DOHH2 (cell line): ENCODE results near the gene GALR2.

ENCODE experiments used
- H3F3A ChIP-seq: fragments of 200-600 bp; sonication (generic), shearing (Covaris generic); 2 replicates; pipeline ENCODE4 v1.6.0; 2016; ENCODE audit warnings: antibody characterized with exemption, mild to moderate bottlenecking; ENCODE audit not compliant: control insufficient read depth, insufficient read depth
- H3K27ac ChIP-seq: fragments of 200-600 bp; sonication (generic); 2 replicates; pipeline ENCODE4 v1.5.1; 2014; ENCODE audit warnings: low read depth, mild to moderate bottlenecking, low read length, moderate library complexity
- H3K27me3 ChIP-seq: fragments of 200-600 bp; sonication (generic); 2 replicates; pipeline ENCODE4 v1.6.1; 2014; ENCODE audit warnings: mild to moderate bottlenecking, low read length, mixed read lengths; ENCODE audit not compliant: control insufficient read depth
- H3K36me3 ChIP-seq: fragments of 200-600 bp; sonication (generic); 2 replicates; pipeline ENCODE4 v1.6.1; 2014; ENCODE audit warnings: mild to moderate bottlenecking, low read length, moderate library complexity, mixed read lengths; ENCODE audit not compliant: control insufficient read depth
- H3K4me1 ChIP-seq: fragments of 200-600 bp; sonication (generic); 2 replicates; pipeline ENCODE4 v1.6.1; 2014; ENCODE audit warnings: mild to moderate bottlenecking, low read length, mixed read lengths; ENCODE audit not compliant: control insufficient read depth
- H3K4me2 ChIP-seq: fragments of 200-600 bp; sonication (generic); 2 replicates; pipeline ENCODE4 v1.6.0; 2014; ENCODE audit warnings: mild to moderate bottlenecking, low read length, moderate library complexity
- H3K4me3 ChIP-seq: fragments of 200-600 bp; sonication (generic); 2 replicates; pipeline ENCODE4 v1.5.1; 2014; ENCODE audit warnings: mild to moderate bottlenecking, low read length, mixed read lengths
- H3K79me2 ChIP-seq: fragments of 200-600 bp; sonication (generic); 2 replicates; pipeline ENCODE4 v1.6.1; 2014; ENCODE audit warnings: mild to moderate bottlenecking, low read length, mixed read lengths; ENCODE audit not compliant: control insufficient read depth
- H3K9me2 ChIP-seq: fragments of 200-600 bp; sonication (generic); replicated peaks from 2 replicates; pipeline ENCODE4 v1.6.1; 2014; ENCODE audit warnings: mild to moderate bottlenecking, low read length, mixed read lengths; ENCODE audit not compliant: control insufficient read depth
- H3K9me3 ChIP-seq: fragments of 200-600 bp; sonication (generic); 2 replicates; pipeline ENCODE4 v1.6.1; 2014; ENCODE audit warnings: antibody characterized with exemption, low read length, mixed read lengths; ENCODE audit not compliant: control insufficient read depth, insufficient read depth
- H4K20me1 ChIP-seq: fragments of 200-600 bp; sonication (generic); 2 replicates; pipeline ENCODE4 v1.6.0; 2014; ENCODE audit warnings: low read depth, mild to moderate bottlenecking, antibody characterized with exemption, low read length, moderate library complexity; ENCODE audit not compliant: control insufficient read depth, insufficient read depth
- EZH2phosphoT487 ChIP-seq: fragments of 200-600 bp; sonication (generic); IDR thresholded peaks from 2 replicates; pipeline ENCODE4 v1.6.1; 2017; ENCODE audit warnings: borderline replicate concordance, mild to moderate bottlenecking, antibody characterized with exemption, low read length, moderate library complexity, mixed read lengths
- TF ChIP-seq, protein P1 (sequence below): fragments of 200-600 bp; sonication (generic); IDR thresholded peaks from one replicate; pipeline ENCODE4 v1.5.1; 2014; ENCODE audit warnings: antibody characterized with exemption, mild to moderate bottlenecking, low read depth, low read length; ENCODE audit not compliant: poor library complexity, severe bottlenecking

The GALR2 gene

DNA sequence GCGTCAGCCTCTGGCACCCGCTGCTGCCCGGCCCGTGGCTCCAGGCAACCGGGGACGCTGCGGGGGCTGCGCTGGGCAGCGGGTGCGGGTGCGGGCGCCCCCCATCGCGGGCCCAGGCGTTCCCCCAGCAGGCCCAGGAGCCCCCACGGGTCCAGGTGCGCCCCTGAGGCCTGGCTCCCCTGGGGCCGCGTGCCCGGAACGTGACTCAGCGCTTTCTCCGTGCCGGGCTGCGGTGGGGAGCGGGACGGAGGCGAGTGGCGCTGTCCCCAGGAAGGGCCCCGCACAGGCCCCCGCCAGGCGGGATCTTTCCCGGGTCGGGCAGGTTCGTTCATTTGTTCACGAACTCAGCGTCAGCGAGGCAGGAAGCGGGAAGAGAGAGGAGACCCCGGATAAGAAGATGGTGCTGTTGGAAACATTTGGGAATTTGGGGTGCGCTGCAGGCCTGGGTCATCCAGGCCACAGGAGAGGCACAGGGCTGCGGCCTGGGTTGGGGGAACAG, 47.4 kb downstream of the GALR2 start:
- Histone ChIP-seq H3K9me2 (no peaks in the 10 kb centered on the region), H3K4me1 (peaks cover 18% of the 10 kb centered on the region), H3F3A (no peaks in the 10 kb centered on the region), H3K9me3 (no peaks in the 10 kb centered on the region), H3K79me2 (no peaks in the 10 kb centered on the region), H3K27me3 (0 out of 2 replicates have a peak, but pooled peaks cover 1% of the 10 kb centered on the region), H3K36me3 (no peaks in the 10 kb centered on the region), H4K20me1 (no peaks in the 10 kb centered on the region), H3K4me3 (peak overlapping the region; percentile 53), H3K4me2 (peak overlapping the region; percentile 61), H3K27ac (no peak overlapping the region)
- no peak for TF ChIP-seq EZH2phosphoT487
- TF ChIP-seq, protein P1, sequence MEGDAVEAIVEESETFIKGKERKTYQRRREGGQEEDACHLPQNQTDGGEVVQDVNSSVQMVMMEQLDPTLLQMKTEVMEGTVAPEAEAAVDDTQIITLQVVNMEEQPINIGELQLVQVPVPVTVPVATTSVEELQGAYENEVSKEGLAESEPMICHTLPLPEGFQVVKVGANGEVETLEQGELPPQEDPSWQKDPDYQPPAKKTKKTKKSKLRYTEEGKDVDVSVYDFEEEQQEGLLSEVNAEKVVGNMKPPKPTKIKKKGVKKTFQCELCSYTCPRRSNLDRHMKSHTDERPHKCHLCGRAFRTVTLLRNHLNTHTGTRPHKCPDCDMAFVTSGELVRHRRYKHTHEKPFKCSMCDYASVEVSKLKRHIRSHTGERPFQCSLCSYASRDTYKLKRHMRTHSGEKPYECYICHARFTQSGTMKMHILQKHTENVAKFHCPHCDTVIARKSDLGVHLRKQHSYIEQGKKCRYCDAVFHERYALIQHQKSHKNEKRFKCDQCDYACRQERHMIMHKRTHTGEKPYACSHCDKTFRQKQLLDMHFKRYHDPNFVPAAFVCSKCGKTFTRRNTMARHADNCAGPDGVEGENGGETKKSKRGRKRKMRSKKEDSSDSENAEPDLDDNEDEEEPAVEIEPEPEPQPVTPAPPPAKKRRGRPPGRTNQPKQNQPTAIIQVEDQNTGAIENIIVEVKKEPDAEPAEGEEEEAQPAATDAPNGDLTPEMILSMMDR, result no peak

DNA sequence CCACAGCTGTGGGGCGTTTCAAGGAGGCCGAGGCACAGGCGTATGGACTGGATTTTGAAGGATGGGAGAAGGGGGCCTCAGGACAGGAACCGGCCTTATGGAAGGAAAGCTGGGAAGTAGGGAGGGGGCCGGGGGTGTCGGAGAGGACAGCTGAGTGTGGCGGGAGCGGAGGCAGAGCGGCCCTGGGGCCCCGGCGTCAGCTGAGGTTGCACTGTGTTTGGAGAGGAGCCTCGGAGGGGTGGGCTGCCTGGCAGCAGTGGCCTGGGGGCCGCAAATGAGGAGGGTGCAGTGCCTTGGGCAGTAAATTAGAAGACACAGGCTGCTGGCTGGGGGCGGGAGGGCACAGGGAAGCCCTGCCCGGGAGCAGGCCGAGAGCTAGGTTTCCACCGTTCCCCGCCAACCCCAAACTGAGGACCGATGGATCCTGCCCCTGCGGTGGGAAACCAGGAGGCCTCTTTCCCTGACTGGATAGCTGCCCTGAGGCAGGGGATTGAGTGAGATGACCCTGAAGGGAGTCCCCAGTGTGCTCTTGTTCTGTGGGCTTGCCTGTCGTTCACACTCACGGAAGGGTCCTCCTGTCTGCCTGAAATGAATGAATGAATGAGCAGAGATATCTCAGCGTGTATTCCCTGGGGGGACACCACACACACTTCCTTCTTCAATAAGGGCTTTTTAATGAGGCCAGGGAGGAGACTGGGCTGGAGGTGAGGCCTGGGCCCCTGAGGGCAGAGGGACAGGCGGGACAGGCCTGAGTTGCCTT, 48.0 kb downstream of the GALR2 start:
- Histone ChIP-seq H3K27ac (no peak overlapping the region), H3K9me2 (no peaks in the 10 kb centered on the region), H3K4me3 (no peak overlapping the region), H3F3A (no peaks in the 10 kb centered on the region), H3K4me2 (peak overlapping the region; percentile 5; the same call in 1 of the 2 replicates), H3K27me3 (0 out of 2 replicates have a peak, but pooled peaks cover 3% of the 10 kb centered on the region), H3K4me1 (peaks cover 18% of the 10 kb centered on the region), H3K36me3 (no peaks in the 10 kb centered on the region), H4K20me1 (no peaks in the 10 kb centered on the region), H3K9me3 (no peaks in the 10 kb centered on the region), H3K79me2 (no peaks in the 10 kb centered on the region)
- no peak for TF ChIP-seq EZH2phosphoT487
- TF ChIP-seq, protein P1, result no peak

DNA sequence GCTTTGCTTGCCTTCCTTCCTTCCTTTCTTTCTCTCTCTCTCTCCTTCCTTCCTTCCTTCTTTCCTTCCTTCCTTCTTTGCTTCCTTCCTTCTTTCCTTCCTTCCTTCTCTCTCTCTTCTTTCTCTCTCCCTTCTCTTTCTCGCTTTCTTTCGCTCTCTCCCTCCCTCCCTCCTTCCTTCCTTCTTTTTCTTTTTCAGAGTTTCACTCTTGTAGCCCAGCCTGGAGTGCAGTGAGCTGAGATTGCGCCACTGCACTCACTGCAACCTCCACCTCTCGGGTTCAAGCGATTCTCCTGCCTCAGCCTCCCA, 48.6 kb downstream of the GALR2 start:
- no peak overlapping the region for H3K4me3 ChIP-seq
- no peaks in the 10 kb centered on the region for H3K9me3 ChIP-seq
- H3K9me2 ChIP-seq, result no peaks in the 10 kb centered on the region
- 0 out of 2 replicates have a peak, but pooled peaks cover 3% of the 10 kb centered on the region for H3K27me3 ChIP-seq
- TF ChIP-seq, protein P1, result no peak
- TF ChIP-seq EZH2phosphoT487, result no peak
- no peaks in the 10 kb centered on the region for H3F3A ChIP-seq
- no peaks in the 10 kb centered on the region for H4K20me1 ChIP-seq
- no peaks in the 10 kb centered on the region for H3K36me3 ChIP-seq
- H3K27ac ChIP-seq, result no peak overlapping the region
- no peaks in the 10 kb centered on the region for H3K79me2 ChIP-seq
- peak overlapping the region; percentile 5; the same call in 1 of the 2 replicates for H3K4me2 ChIP-seq
- peaks cover 18% of the 10 kb centered on the region for H3K4me1 ChIP-seq
